Nephron progenitor cell (in vitro differentiated cells): Measurements from ENCODE around the gene RPGRIP1L.

Source experiments
- DNase-seq: peaks from one replicate; pipeline ENCODE4 v3.0.0; 2021
- H3K27ac Mint-ChIP-seq: 2 replicates; pipeline ENCODE4 v1.8.0; 2021; ENCODE audit warnings: mild to moderate bottlenecking, moderate library complexity, mixed read lengths
- H3K27me3 Mint-ChIP-seq: 2 replicates; pipeline ENCODE4 v1.8.0; 2021; ENCODE audit warnings: mild to moderate bottlenecking, low read depth, mixed read lengths; ENCODE audit not compliant: poor library complexity
- H3K36me3 Mint-ChIP-seq: 2 replicates; pipeline ENCODE4 v1.8.0; 2021; ENCODE audit warnings: low read depth, mixed read lengths
- H3K4me1 Mint-ChIP-seq: 2 replicates; pipeline ENCODE4 v1.8.0; 2021; ENCODE audit warnings: mixed read lengths
- H3K4me3 Mint-ChIP-seq: 2 replicates; pipeline ENCODE4 v1.8.0; 2021; ENCODE audit warnings: mild to moderate bottlenecking, moderate library complexity, mixed read lengths
- H3K9me3 Mint-ChIP-seq: 2 replicates; pipeline ENCODE4 v1.8.0; 2021; ENCODE audit warnings: mild to moderate bottlenecking, moderate library complexity, mixed read lengths
- CTCF ChIP-seq: fragments of 200-600 bp; sonication (generic); IDR thresholded peaks from 2 replicates; pipeline ENCODE4 v1.5.0; 2021; ENCODE audit warnings: antibody characterized with exemption

The RPGRIP1L gene

GRCh38 chr16:53717577-53717976 lies 13.9 kb upstream of the RPGRIP1L start:
- Mint-ChIP-seq H3K27me3 (peaks cover 5% of the 10 kb centered on the region), H3K36me3 (peaks cover 5% of the 10 kb centered on the region), H3K4me1 (peaks cover 13% of the 10 kb centered on the region), H3K27ac (no peak overlapping the region), H3K4me3 (no peak overlapping the region), H3K9me3 (no peaks in the 10 kb centered on the region)
- no peak for TF ChIP-seq CTCF
- DNase-seq = no peak

GRCh38 chr16:53715023-53715384 lies 11.3 kb upstream of the RPGRIP1L start:
- H3K9me3 Mint-ChIP-seq = no peaks in the 10 kb centered on the region
- H3K27me3 Mint-ChIP-seq = no peaks in the 10 kb centered on the region
- no peak for TF ChIP-seq CTCF
- DNase-seq = no peak
- H3K27ac Mint-ChIP-seq = no peak overlapping the region
- H3K4me3 Mint-ChIP-seq = no peak overlapping the region
- peaks cover 13% of the 10 kb centered on the region for H3K4me1 Mint-ChIP-seq
- no peaks in the 10 kb centered on the region for H3K36me3 Mint-ChIP-seq

- Mint-ChIP-seq H3K27me3 (no peaks in the 10 kb centered on the region), H3K9me3 (no peaks in the 10 kb centered on the region), H3K27ac (no peak overlapping the region), H3K4me1 (peaks cover 13% of the 10 kb centered on the region), H3K4me3 (no peak overlapping the region), H3K36me3 (no peaks in the 10 kb centered on the region)
- no peak for TF ChIP-seq CTCF
- DNase-seq = no peak
These were observed 10.8 kb upstream of the RPGRIP1L start for GRCh38 chr16:53714205-53715022.

DNA sequence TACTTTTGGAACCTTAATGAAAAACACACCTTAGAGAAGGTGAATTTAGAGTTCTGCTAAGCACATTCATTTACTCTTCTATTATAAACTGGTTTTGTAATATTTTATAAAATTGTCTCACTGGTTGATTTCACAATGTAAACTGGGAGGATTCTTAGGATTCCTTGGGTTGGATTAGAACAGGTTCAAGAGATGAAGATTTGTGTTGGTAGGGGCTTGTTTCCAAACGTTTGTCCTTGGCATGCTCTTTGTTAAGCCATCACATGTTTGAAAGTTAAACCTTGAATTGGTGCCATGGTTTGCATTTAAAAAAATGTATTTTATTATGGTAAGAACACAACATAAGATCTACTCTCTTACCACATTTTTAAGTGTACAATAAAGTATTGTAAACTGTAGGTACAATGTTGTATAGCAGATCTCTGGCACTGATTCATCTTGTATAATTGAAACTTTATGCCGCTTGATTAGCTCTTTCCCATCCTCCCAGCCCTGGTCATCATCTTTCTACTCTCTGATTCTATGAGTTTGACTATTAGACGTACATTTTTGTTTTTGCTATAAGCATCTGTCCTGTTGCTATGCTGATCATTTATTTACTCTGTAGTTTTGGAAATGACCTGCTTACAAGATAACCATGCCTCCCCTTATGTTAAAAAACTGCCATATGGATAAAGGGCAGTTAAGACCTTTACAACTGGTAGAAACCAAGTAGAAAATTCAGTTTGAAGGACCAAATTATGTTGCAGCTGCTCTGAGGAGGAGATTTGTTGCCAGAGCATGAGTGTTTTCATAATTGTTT lies 9.9 kb upstream of the RPGRIP1L start:
- Mint-ChIP-seq H3K4me1 (peaks cover 13% of the 10 kb centered on the region), H3K36me3 (peaks cover 6% of the 10 kb centered on the region), H3K27ac (no peak overlapping the region), H3K27me3 (no peaks in the 10 kb centered on the region), H3K4me3 (no peak overlapping the region), H3K9me3 (peaks cover 3% of the 10 kb centered on the region)
- DNase-seq = no peak
- no peak for TF ChIP-seq CTCF

- Mint-ChIP-seq H3K9me3 (peaks cover 4% of the 10 kb centered on the region), H3K36me3 (peaks cover 17% of the 10 kb centered on the region), H3K4me3 (no peak overlapping the region), H3K4me1 (peaks cover 13% of the 10 kb centered on the region), H3K27me3 (no peaks in the 10 kb centered on the region), H3K27ac (no peak overlapping the region)
- DNase-seq = no peak
- no peak for TF ChIP-seq CTCF
These were observed 8.4 kb upstream of the RPGRIP1L start for GRCh38 chr16:53712065-53712464.
